GM23338 (cell line): Measurements from ENCODE around the gene EXD3. TPM values are rescaled to one million over a fixed set of nuclear protein-coding genes. Genes with fewer than 3 reads are reported as not detected.

Experiments used
- ATAC-seq: fragments of 200-7000 bp; cut with Tn5 transposase; 3 replicates; pipeline ENCODE4 v1.9.1; 2020
- DNase-seq: peaks from one replicate; pipeline ENCODE4 v3.0.0-alpha.2; 2015; ENCODE audit warnings: low spot score
- H2AFZ ChIP-seq: fragments of 200-600 bp; sonication (generic); 2 replicates; pipeline ENCODE4 v1.8.0; 2016; ENCODE audit warnings: antibody characterized with exemption, mild to moderate bottlenecking, moderate library complexity
- H3F3A ChIP-seq: fragments of 200-600 bp; sonication (generic); replicated peaks from 2 replicates; pipeline ENCODE4 v1.8.0; 2017; ENCODE audit warnings: antibody characterized with exemption, mixed run types, low read depth
- H3K27ac ChIP-seq: fragments of 200-600 bp; sonication (generic); 2 replicates; pipeline ENCODE4 v1.6.1; 2016; ENCODE audit warnings: low read depth
- H3K27me3 ChIP-seq: fragments of 200-600 bp; sonication (generic); 2 replicates; pipeline ENCODE4 v1.8.0; 2016; ENCODE audit warnings: mild to moderate bottlenecking, mixed run types, moderate library complexity; ENCODE audit not compliant: insufficient read depth
- H3K36me3 ChIP-seq: fragments of 200-600 bp; sonication (generic); 2 replicates; pipeline ENCODE4 v1.8.0; 2016; ENCODE audit warnings: mild to moderate bottlenecking; ENCODE audit not compliant: insufficient read depth
- H3K4me1 ChIP-seq: fragments of 200-600 bp; sonication (generic); 2 replicates; pipeline ENCODE4 v1.8.0; 2016; ENCODE audit warnings: mild to moderate bottlenecking, moderate library complexity; ENCODE audit not compliant: insufficient read depth
- H3K4me2 ChIP-seq: fragments of 200-600 bp; sonication (generic); 2 replicates; pipeline ENCODE4 v1.7.1; 2017; ENCODE audit warnings: mixed run types
- H3K4me3 ChIP-seq: fragments of 200-600 bp; sonication (generic); 2 replicates; pipeline ENCODE4 v1.6.1; 2016; ENCODE audit warnings: mixed run types
- H3K79me2 ChIP-seq: fragments of 200-600 bp; sonication (generic); replicated peaks from 2 replicates; pipeline ENCODE4 v1.8.0; 2017; ENCODE audit warnings: mild to moderate bottlenecking; ENCODE audit not compliant: insufficient read depth
- H3K9me2 ChIP-seq: fragments of 200-600 bp; sonication (generic); 2 replicates; pipeline ENCODE4 v1.8.0; 2017; ENCODE audit not compliant: insufficient read depth
- H4K20me1 ChIP-seq: fragments of 200-600 bp; sonication (generic); replicated peaks from 2 replicates; pipeline ENCODE4 v1.8.0; 2017; ENCODE audit warnings: mild to moderate bottlenecking; ENCODE audit not compliant: insufficient read depth
- H3K27ac Mint-ChIP-seq: 2 replicates; pipeline ENCODE4 v1.8.0; 2020; ENCODE audit warnings: inconsistent platforms, mild to moderate bottlenecking, moderate library complexity, mixed read lengths
- H3K27me3 Mint-ChIP-seq: 3 replicates; pipeline ENCODE4 v1.8.0; 2022; ENCODE audit warnings: low read depth, mild to moderate bottlenecking, moderate library complexity, mixed read lengths, inconsistent platforms; ENCODE audit not compliant: insufficient read depth, poor library complexity
- H3K36me3 Mint-ChIP-seq: 3 replicates; pipeline ENCODE4 v1.8.0; 2021; ENCODE audit warnings: low read depth, mild to moderate bottlenecking, inconsistent platforms, moderate library complexity, mixed read lengths
- H3K4me1 Mint-ChIP-seq: 3 replicates; pipeline ENCODE4 v1.8.0; 2020; ENCODE audit warnings: mild to moderate bottlenecking, inconsistent platforms, mixed read lengths
- H3K4me3 Mint-ChIP-seq: 3 replicates; pipeline ENCODE4 v1.8.0; 2021; ENCODE audit warnings: moderate library complexity, mild to moderate bottlenecking, inconsistent platforms, mixed read lengths
- H3K9me3 Mint-ChIP-seq: 3 replicates; pipeline ENCODE4 v1.8.0; 2020; ENCODE audit warnings: moderate library complexity, mild to moderate bottlenecking, inconsistent platforms, mixed read lengths
- EZH2phosphoT487 ChIP-seq: fragments of 200-600 bp; sonication (generic); IDR thresholded peaks from one replicate; pipeline ENCODE4 v1.8.1; 2018; ENCODE audit warnings: antibody characterized with exemption; ENCODE audit not compliant: unreplicated experiment
- NANOG ChIP-seq: IDR thresholded peaks from 2 replicates; pipeline ENCODE4 v1.6.1; 2016; ENCODE audit warnings: antibody characterized with exemption, borderline replicate concordance
- STAT1 ChIP-seq: IDR thresholded peaks from one replicate; pipeline ENCODE4 v1.6.1; 2016; ENCODE audit warnings: antibody characterized with exemption; ENCODE audit not compliant: unreplicated experiment
- ZNF114 ChIP-seq: fragments of 250-450 bp; sonication (Bioruptor Pico); IDR thresholded peaks from 2 replicates; pipeline ENCODE4 v1.5.0; 2020; ENCODE audit warnings: mild to moderate bottlenecking, moderate library complexity
- polyA plus RNA-seq: library from polyadenylated mRNA; unstranded; fragments of >200 nt; fragmentation: Nextera tagmentation; extraction: Ambion mirVana; gene quantifications from 2 replicates; pipeline ENCODE4 v1.2.1, GENCODE V29; 2016
- total RNA-seq: library from RNA; depleted of rRNA; stranded (reverse); fragments of >200 nt; shearing (Covaris generic); gene quantifications from 2 replicates; pipeline ENCODE4 v1.2.3, GENCODE V29; 2014
- TF ChIP-seq, protein P1 (sequence below): IDR thresholded peaks from one replicate; pipeline ENCODE4 v1.6.1; 2018; ENCODE audit warnings: antibody characterized with exemption; ENCODE audit not compliant: unreplicated experiment
- TF ChIP-seq, protein P2 (sequence below), 2 experiments: fragments of 200-600 bp in 1 of 2; sonication (generic) in 1 of 2; conservative IDR thresholded peaks; 2 replicates each; pipeline versions ENCODE4 v1.5.1 to v1.6.1; 2016 to 2017; ENCODE audit warnings: antibody characterized with exemption in 2 of 2, low read depth in 2 of 2, mild to moderate bottlenecking in 2 of 2, moderate library complexity in 1 of 2
- TF ChIP-seq, protein P3 (sequence below): IDR thresholded peaks from 2 replicates; pipeline ENCODE4 v1.6.1; 2016; ENCODE audit warnings: antibody characterized with exemption
- TF ChIP-seq, protein P4 (sequence below): fragments of 250-450 bp; sonication (Bioruptor Pico); IDR thresholded peaks from 2 replicates; pipeline ENCODE4 v1.5.0; 2020; ENCODE audit warnings: mild to moderate bottlenecking, moderate library complexity

The EXD3 gene
- total and polyA plus RNA-seq, 2 experiments from 2014 or later, result 3.6 to 9.7 TPM

DNA sequence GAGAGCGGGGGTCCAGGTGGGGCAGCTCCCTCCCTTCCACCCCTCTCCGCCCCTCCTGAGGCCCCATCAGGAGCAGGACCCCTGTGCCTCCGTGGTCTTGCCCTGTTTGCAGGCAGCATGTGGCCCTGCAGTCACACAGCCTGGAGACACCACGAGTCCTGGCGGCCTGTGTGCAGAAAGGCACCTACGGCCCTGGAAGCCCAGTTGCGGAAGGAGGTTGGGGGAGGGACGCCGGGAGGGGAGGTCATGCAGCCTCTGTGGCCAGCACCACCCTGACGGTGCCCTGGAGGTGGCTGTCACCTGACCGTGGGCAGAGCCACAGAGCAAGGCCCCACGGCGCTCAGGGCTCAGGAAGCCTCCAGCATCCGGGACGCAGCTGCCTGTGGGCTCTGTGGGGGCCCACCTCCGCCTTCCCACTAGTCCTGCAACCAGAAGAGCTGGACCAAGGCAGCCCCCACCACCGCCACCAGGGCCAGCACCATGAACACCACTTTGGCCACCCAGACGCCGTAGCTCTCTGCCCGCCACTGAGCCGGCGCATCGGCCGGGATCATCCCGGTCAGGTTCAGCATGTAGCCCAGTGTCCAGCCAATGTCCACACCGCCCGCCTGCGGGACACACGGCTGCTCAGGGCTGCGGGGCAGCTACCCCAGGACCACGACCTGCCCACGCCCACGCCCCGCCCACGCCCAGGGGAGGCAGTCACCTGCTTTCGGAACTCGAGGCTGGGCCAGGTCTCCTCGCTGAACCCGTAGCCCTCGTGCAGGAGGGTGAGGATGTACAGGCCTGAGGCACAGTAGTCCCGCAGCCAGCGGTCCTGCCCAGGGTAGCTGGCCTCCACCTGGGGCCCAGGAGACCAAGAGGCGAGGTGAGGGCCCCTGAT, 11.8 kb upstream of the EXD3 start (continued):
- TF ChIP-seq, protein P1, sequence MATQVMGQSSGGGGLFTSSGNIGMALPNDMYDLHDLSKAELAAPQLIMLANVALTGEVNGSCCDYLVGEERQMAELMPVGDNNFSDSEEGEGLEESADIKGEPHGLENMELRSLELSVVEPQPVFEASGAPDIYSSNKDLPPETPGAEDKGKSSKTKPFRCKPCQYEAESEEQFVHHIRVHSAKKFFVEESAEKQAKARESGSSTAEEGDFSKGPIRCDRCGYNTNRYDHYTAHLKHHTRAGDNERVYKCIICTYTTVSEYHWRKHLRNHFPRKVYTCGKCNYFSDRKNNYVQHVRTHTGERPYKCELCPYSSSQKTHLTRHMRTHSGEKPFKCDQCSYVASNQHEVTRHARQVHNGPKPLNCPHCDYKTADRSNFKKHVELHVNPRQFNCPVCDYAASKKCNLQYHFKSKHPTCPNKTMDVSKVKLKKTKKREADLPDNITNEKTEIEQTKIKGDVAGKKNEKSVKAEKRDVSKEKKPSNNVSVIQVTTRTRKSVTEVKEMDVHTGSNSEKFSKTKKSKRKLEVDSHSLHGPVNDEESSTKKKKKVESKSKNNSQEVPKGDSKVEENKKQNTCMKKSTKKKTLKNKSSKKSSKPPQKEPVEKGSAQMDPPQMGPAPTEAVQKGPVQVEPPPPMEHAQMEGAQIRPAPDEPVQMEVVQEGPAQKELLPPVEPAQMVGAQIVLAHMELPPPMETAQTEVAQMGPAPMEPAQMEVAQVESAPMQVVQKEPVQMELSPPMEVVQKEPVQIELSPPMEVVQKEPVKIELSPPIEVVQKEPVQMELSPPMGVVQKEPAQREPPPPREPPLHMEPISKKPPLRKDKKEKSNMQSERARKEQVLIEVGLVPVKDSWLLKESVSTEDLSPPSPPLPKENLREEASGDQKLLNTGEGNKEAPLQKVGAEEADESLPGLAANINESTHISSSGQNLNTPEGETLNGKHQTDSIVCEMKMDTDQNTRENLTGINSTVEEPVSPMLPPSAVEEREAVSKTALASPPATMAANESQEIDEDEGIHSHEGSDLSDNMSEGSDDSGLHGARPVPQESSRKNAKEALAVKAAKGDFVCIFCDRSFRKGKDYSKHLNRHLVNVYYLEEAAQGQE, result no peak
- TF ChIP-seq, protein P2, sequence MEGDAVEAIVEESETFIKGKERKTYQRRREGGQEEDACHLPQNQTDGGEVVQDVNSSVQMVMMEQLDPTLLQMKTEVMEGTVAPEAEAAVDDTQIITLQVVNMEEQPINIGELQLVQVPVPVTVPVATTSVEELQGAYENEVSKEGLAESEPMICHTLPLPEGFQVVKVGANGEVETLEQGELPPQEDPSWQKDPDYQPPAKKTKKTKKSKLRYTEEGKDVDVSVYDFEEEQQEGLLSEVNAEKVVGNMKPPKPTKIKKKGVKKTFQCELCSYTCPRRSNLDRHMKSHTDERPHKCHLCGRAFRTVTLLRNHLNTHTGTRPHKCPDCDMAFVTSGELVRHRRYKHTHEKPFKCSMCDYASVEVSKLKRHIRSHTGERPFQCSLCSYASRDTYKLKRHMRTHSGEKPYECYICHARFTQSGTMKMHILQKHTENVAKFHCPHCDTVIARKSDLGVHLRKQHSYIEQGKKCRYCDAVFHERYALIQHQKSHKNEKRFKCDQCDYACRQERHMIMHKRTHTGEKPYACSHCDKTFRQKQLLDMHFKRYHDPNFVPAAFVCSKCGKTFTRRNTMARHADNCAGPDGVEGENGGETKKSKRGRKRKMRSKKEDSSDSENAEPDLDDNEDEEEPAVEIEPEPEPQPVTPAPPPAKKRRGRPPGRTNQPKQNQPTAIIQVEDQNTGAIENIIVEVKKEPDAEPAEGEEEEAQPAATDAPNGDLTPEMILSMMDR (conservative IDR thresholded peaks at IDR 0.05; ENCODE audit: low read depth in 2 of 2), result no peak
- TF ChIP-seq EZH2phosphoT487 (no peak), ZNF114 (CRISPR knock-in tag) (no peak), STAT1 (no peak), NANOG (no peak)
- TF ChIP-seq, protein P3, sequence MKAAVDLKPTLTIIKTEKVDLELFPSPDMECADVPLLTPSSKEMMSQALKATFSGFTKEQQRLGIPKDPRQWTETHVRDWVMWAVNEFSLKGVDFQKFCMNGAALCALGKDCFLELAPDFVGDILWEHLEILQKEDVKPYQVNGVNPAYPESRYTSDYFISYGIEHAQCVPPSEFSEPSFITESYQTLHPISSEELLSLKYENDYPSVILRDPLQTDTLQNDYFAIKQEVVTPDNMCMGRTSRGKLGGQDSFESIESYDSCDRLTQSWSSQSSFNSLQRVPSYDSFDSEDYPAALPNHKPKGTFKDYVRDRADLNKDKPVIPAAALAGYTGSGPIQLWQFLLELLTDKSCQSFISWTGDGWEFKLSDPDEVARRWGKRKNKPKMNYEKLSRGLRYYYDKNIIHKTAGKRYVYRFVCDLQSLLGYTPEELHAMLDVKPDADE, result no peak

DNA sequence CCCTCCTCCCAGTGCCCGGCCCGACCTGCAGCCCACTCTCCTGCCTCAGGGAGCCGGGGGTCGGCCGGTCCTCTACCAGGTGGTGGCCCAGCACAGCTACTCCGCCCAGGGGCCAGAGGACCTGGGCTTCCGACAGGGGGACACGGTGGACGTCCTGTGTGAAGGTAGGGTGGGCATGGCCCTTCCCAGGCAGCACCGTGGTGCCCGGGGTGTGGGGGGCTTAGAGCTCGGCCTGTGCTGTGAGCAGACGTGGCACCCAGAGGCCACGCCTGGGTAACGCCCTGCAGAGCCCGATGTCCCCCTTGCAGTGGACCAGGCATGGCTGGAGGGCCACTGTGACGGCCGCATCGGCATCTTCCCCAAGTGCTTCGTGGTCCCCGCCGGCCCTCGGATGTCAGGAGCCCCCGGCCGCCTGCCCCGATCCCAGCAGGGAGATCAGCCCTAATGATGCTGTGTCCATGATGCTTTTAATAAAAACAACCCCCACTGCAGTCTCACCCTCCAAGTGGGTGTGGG, 11.0 kb upstream of the EXD3 start:
- Histone ChIP-seq H3K9me2 (no peaks in the 10 kb centered on the region), H3K27ac (no peak overlapping the region), H3K36me3 (no peaks in the 10 kb centered on the region), H3K4me1 (no peaks in the 10 kb centered on the region), H2AFZ (no peak overlapping the region), H3K27me3 (no peaks in the 10 kb centered on the region), H3K4me2 (no peak overlapping the region), H3K4me3 (no peak overlapping the region), H3K79me2 (no peaks in the 10 kb centered on the region), H4K20me1 (no peaks in the 10 kb centered on the region), H3F3A (no peaks in the 10 kb centered on the region)
- Mint-ChIP-seq H3K27ac (no peak overlapping the region), H3K4me1 (no peaks in the 10 kb centered on the region), H3K36me3 (no peaks in the 10 kb centered on the region), H3K9me3 (no peaks in the 10 kb centered on the region), H3K27me3 (no peaks in the 10 kb centered on the region), H3K4me3 (no peak overlapping the region)
- no peak for ATAC-seq
- no peak for DNase-seq
- TF ChIP-seq, protein P4, sequence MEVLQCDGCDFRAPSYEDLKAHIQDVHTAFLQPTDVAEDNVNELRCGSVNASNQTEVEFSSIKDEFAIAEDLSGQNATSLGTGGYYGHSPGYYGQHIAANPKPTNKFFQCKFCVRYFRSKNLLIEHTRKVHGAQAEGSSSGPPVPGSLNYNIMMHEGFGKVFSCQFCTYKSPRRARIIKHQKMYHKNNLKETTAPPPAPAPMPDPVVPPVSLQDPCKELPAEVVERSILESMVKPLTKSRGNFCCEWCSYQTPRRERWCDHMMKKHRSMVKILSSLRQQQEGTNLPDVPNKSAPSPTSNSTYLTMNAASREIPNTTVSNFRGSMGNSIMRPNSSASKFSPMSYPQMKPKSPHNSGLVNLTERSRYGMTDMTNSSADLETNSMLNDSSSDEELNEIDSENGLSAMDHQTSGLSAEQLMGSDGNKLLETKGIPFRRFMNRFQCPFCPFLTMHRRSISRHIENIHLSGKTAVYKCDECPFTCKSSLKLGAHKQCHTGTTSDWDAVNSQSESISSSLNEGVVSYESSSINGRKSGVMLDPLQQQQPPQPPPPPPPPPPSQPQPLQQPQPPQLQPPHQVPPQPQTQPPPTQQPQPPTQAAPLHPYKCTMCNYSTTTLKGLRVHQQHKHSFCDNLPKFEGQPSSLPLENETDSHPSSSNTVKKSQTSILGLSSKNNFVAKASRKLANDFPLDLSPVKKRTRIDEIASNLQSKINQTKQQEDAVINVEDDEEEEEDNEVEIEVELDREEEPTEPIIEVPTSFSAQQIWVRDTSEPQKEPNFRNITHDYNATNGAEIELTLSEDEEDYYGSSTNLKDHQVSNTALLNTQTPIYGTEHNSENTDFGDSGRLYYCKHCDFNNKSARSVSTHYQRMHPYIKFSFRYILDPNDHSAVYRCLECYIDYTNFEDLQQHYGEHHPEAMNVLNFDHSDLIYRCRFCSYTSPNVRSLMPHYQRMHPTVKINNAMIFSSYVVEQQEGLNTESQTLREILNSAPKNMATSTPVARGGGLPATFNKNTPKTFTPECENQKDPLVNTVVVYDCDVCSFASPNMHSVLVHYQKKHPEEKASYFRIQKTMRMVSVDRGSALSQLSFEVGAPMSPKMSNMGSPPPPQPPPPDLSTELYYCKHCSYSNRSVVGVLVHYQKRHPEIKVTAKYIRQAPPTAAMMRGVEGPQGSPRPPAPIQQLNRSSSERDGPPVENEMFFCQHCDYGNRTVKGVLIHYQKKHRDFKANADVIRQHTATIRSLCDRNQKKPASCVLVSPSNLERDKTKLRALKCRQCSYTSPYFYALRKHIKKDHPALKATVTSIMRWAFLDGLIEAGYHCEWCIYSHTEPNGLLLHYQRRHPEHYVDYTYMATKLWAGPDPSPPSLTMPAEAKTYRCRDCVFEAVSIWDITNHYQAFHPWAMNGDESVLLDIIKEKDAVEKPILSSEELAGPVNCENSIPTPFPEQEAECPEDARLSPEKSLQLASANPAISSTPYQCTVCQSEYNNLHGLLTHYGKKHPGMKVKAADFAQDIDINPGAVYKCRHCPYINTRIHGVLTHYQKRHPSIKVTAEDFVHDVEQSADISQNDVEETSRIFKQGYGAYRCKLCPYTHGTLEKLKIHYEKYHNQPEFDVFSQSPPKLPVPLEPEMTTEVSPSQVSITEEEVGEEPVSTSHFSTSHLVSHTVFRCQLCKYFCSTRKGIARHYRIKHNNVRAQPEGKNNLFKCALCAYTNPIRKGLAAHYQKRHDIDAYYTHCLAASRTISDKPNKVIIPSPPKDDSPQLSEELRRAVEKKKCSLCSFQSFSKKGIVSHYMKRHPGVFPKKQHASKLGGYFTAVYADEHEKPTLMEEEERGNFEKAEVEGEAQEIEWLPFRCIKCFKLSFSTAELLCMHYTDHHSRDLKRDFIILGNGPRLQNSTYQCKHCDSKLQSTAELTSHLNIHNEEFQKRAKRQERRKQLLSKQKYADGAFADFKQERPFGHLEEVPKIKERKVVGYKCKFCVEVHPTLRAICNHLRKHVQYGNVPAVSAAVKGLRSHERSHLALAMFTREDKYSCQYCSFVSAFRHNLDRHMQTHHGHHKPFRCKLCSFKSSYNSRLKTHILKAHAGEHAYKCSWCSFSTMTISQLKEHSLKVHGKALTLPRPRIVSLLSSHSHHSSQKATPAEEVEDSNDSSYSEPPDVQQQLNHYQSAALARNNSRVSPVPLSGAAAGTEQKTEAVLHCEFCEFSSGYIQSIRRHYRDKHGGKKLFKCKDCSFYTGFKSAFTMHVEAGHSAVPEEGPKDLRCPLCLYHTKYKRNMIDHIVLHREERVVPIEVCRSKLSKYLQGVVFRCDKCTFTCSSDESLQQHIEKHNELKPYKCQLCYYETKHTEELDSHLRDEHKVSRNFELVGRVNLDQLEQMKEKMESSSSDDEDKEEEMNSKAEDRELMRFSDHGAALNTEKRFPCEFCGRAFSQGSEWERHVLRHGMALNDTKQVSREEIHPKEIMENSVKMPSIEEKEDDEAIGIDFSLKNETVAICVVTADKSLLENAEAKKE, result no peak
